Renal cortex interstitium (tissue), 11 donors: ENCODE results near the gene PRIMPOL. TPM values are rescaled to one million over a fixed set of nuclear protein-coding genes. Genes with fewer than 3 reads are reported as not detected.
"Not testable (repeated sequence)": the region's sequence is repeated elsewhere in the genome, so short reads cannot be mapped to it uniquely, and the experiment has no call there.

Experiments
- DNase-seq, 11 donors: peaks; one replicate each; pipeline ENCODE4 v3.0.0-alpha.2; 2013; ENCODE audit warnings: low read depth in 9 of 11, low spot score in 4 of 11; ENCODE audit errors: extremely low read depth in 1 of 11
- polyA plus RNA-seq, 3 donors: library from polyadenylated mRNA; unstranded; fragments of 120-200 nt; gene quantifications; one replicate each; pipeline ENCODE4 v1.2.1, GENCODE V29; 2013; ENCODE audit not compliant: insufficient read length in 3 of 3

PRIMPOL gene
- polyA plus RNA-seq, 3 donors, result 27.1 to 32.5 (median 32.2) TPM

- no peak for DNase-seq
Measured at GRCh38 chr4:184655889-184656869, 6.6 kb downstream of the PRIMPOL start.

- DNase-seq, result no peak
Measured at GRCh38 chr4:184657144-184657543, 7.6 kb downstream of the PRIMPOL start.

GRCh38 chr4:184657820-184658219 is 8.3 kb downstream of the PRIMPOL start:
- DNase-seq, result not testable (repeated sequence)

GRCh38 chr4:184660978-184661377 is 11.4 kb downstream of the PRIMPOL start:
- DNase-seq, result no peak

GRCh38 chr4:184662236-184662635 is 12.7 kb downstream of the PRIMPOL start:
- DNase-seq, result no peak

GRCh38 chr4:184664445-184665210 is 15.1 kb downstream of the PRIMPOL start:
- no peak for DNase-seq

GRCh38 chr4:184666670-184667069 is 17.1 kb downstream of the PRIMPOL start:
- no peak for DNase-seq

GRCh38 chr4:184668096-184668495 is 18.6 kb downstream of the PRIMPOL start:
- no peak for DNase-seq

GRCh38 chr4:184668511-184669114 is 19.1 kb downstream of the PRIMPOL start:
- DNase-seq, result no peak

- no peak for DNase-seq
Measured at GRCh38 chr4:184669251-184669650, 19.7 kb downstream of the PRIMPOL start.

GRCh38 chr4:184671101-184671500 is 21.6 kb downstream of the PRIMPOL start:
- DNase-seq, result no peak

GRCh38 chr4:184672741-184673140 is 23.2 kb downstream of the PRIMPOL start:
- no peak for DNase-seq

- no peak for DNase-seq
Measured at GRCh38 chr4:184674011-184674410, 24.5 kb downstream of the PRIMPOL start.

- DNase-seq, result no peak
Measured at GRCh38 chr4:184675018-184675417, 25.5 kb downstream of the PRIMPOL start.

- no peak for DNase-seq
Measured at GRCh38 chr4:184675821-184676492, 26.4 kb downstream of the PRIMPOL start.

- no peak for DNase-seq
Measured at GRCh38 chr4:184680698-184681097, 31.2 kb downstream of the PRIMPOL start.

- DNase-seq, result no peak
Measured at GRCh38 chr4:184681916-184682315, 32.4 kb downstream of the PRIMPOL start.

GRCh38 chr4:184684491-184685189 is 35.1 kb downstream of the PRIMPOL start:
- DNase-seq, result no peak

- no peak for DNase-seq
Measured at GRCh38 chr4:184688005-184688404, 38.5 kb downstream of the PRIMPOL start.
